Spleen (tissue), 11 donors: Measurements from ENCODE around the gene PTPRT. TPM values are rescaled to one million over a fixed set of nuclear protein-coding genes. Genes with fewer than 3 reads are reported as not detected.
A peak's percentile ranks its signal among the peaks of the same experiment; 100 is the strongest.

Source experiments
- DNase-seq: peaks from one replicate; pipeline ENCODE4 v3.0.0-alpha.2; 2020
- H3K27ac ChIP-seq, 8 donors: fragments of 200-600 bp; sonication (generic) in 7 of 8; 1 replicate in 4 of 8; 2 replicates in 4 of 8; pipeline versions ENCODE4 v1.5.0 to v1.8.0; 2016 to 2021; ENCODE audit warnings: inconsistent platforms in 4 of 8, mild to moderate bottlenecking in 4 of 8, moderate library complexity in 1 of 8
- H3K27me3 ChIP-seq, 7 donors: fragments of 200-600 bp; sonication (generic) in 6 of 7; replicated peaks in 1 of 7; 1 replicate in 4 of 7; 2 replicates in 3 of 7; pipeline versions ENCODE4 v1.5.0 to v1.8.0; 2016 to 2021; ENCODE audit warnings: inconsistent platforms in 3 of 7, mild to moderate bottlenecking in 1 of 7
- H3K36me3 ChIP-seq, 6 donors: fragments of 200-600 bp; sonication (generic) in 5 of 6; 1 replicate in 4 of 6; 2 replicates in 2 of 6; pipeline versions ENCODE4 v1.5.0 to v1.8.0; 2016 to 2021; ENCODE audit warnings: inconsistent platforms in 2 of 6
- H3K4me1 ChIP-seq, 6 donors: fragments of 200-600 bp; sonication (generic) in 5 of 6; 1 replicate in 3 of 6; 2 replicates in 3 of 6; pipeline versions ENCODE4 v1.5.0 to v1.8.0; 2016 to 2021; ENCODE audit warnings: inconsistent platforms in 3 of 6
- H3K4me3 ChIP-seq, 8 donors: fragments of 200-600 bp; sonication (generic) in 7 of 8; 1 replicate in 4 of 8; 2 replicates in 4 of 8; pipeline versions ENCODE4 v1.5.0 to v1.8.0; 2016 to 2021; ENCODE audit warnings: inconsistent platforms in 4 of 8, mild to moderate bottlenecking in 4 of 8, moderate library complexity in 2 of 8
- H3K9me3 ChIP-seq, 8 donors: fragments of 200-600 bp; sonication (generic) in 7 of 8; 1 replicate in 4 of 8; 2 replicates in 4 of 8; pipeline versions ENCODE4 v1.5.0 to v1.8.0; 2016 to 2021; ENCODE audit warnings: inconsistent platforms in 4 of 8
- POLR2A ChIP-seq, 3 donors: fragments of 450-650 bp; IDR thresholded peaks; one replicate each; pipeline ENCODE4 v1.5.1; 2017; ENCODE audit warnings: antibody characterized with exemption in 3 of 3, mild to moderate bottlenecking in 1 of 3
- POLR2AphosphoS5 ChIP-seq, 3 donors: sonication (generic); formaldehyde crosslinking; IDR thresholded peaks; one replicate each; pipeline ENCODE4 v1.5.1; 2017; ENCODE audit warnings: antibody characterized with exemption in 3 of 3
- WGBS, 5 donors: extraction: QIAGEN DNeasy Blood & Tissue Kit in 3 of 5; methylation state at CpG; one replicate each; pipeline versions ENCODE4 v1.1.5 to v1.1.7; 2013 to 2018; 5-methylcytosine and 5-hydroxymethylcytosine counted together
- intact Hi-C: fragments of 100-400 bp; cut with DNase I; formaldehyde crosslinking; loops from one replicate; pipeline ENCODE4 v1.15.0; 2023; ENCODE audit warnings: low total_unique reads
- polyA plus RNA-seq, 3 donors: library from polyadenylated mRNA; stranded (reverse); fragments of 200-250 nt; gene quantifications; one replicate each; pipeline ENCODE4 v1.2.1, GENCODE V29; 2013
- total RNA-seq, 7 donors: library from RNA; depleted of rRNA in 3 of 7; stranded (reverse); fragments of >200 nt in 3 of 7; fragmentation: NEBNext Ultra II Directional in 4 of 7; extraction: Animal tissue kit (Norgen Biotek cat#: 25700) in 4 of 7; gene quantifications; one replicate each; pipeline versions ENCODE4 v1.1.0 to v1.2.1, GENCODE V29; 2016 to 2021
- TF ChIP-seq, protein P1 (sequence below), 11 experiments: fragments of 200-600 bp in 7 of 11; fragments of 450-650 bp in 4 of 11; sonication (generic) in 4 of 11; IDR thresholded peaks in 8 of 11; conservative IDR thresholded peaks in 3 of 11; 1 replicate in 7 of 11; 2 replicates in 4 of 11; pipeline versions ENCODE4 v1.4.0 to v1.8.0; 2016 to 2021; ENCODE audit warnings: antibody characterized with exemption in 11 of 11, inconsistent platforms in 4 of 11, mild to moderate bottlenecking in 1 of 11
- donor health status: healthy with polysubstance abuse.
- donor health status: DM: no; HTN: no; CAD: no; lungs with moderate emphysema.
- donor health status: DM: no; HTN: no; CAD: no.
- donor health status: Bipolar disorder and iron deficiency.
- donor health status: healthy.
- donor health status: DM: no; HTN: no; CAD: no.
- donor health status: DM: yes; HTN: yes; CAD: no.

Gene PTPRT
- total and polyA plus RNA-seq, 10 donors = 0.02 to 4.7 (median 1.2) TPM

DNA sequence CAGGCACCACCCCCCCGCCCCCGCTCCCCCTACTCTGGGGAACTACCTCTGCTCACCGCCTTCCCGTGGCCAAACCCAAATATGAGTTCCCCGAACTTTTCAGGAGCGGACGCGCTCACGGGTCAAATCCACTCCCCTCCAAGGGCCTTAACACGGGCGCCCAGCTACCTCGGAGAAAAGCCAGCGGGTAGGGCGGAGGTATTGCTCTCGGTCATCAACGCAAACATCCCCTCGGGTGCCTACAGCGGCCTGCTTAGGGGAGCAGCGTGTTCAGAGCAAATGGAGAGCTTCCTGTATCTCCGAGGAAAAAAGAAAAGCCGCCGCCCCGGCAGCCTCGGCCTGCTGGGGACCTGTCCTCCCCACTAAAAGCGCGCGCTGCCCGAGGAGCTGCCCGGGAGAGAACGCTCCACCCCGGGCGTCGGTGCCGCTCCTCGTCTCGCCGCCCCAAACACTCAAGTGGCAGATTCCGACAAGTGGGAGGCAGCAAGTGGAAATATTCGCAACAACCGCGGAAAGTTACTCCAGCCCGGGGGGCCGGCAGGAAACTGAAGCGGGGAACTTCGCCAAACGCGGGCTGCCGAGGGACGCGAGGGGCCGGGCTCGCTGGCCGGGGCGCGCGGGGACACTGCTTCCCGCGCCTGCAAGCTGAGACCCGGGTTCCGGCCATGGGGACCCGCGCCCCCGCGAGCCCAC lies 699 bp downstream of the PTPRT start:
- peaks cover 0 to 84% (median 45%) of the 10 kb centered on the region in 7 donors for H3K27me3 ChIP-seq
- peaks cover 0 to 26% (median 13%) of the 10 kb centered on the region in 6 donors for H3K4me1 ChIP-seq
- no peaks in the 10 kb centered on the region for H3K9me3 ChIP-seq
- no peak for TF ChIP-seq POLR2A (IDR thresholded peaks at IDR 0.05)
- TF ChIP-seq POLR2AphosphoS5 (IDR thresholded peaks at IDR 0.05) = no peak
- TF ChIP-seq, protein P1, sequence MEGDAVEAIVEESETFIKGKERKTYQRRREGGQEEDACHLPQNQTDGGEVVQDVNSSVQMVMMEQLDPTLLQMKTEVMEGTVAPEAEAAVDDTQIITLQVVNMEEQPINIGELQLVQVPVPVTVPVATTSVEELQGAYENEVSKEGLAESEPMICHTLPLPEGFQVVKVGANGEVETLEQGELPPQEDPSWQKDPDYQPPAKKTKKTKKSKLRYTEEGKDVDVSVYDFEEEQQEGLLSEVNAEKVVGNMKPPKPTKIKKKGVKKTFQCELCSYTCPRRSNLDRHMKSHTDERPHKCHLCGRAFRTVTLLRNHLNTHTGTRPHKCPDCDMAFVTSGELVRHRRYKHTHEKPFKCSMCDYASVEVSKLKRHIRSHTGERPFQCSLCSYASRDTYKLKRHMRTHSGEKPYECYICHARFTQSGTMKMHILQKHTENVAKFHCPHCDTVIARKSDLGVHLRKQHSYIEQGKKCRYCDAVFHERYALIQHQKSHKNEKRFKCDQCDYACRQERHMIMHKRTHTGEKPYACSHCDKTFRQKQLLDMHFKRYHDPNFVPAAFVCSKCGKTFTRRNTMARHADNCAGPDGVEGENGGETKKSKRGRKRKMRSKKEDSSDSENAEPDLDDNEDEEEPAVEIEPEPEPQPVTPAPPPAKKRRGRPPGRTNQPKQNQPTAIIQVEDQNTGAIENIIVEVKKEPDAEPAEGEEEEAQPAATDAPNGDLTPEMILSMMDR (IDR thresholded peaks at IDR 0.05 in 8 of 11, conservative IDR thresholded peaks at IDR 0.05 in 3 of 11) = no peak
- no peak for DNase-seq
- WGBS, 5 donors = 1 to 5% (median 3%) methylated on average over 19 to 64 of the region's 64 CpGs
- H3K27ac ChIP-seq = no peak overlapping the region
- H3K4me3 ChIP-seq = peak overlapping the region in 6 of 8 donors; percentile 8 to 40 (median 26)
- intact Hi-C loops = loop anchor here (5.0 kb wide), 1 partner anchor 987 kb away; no protein-coding TSS in a partner anchor
- no peaks in the 10 kb centered on the region for H3K36me3 ChIP-seq

DNA sequence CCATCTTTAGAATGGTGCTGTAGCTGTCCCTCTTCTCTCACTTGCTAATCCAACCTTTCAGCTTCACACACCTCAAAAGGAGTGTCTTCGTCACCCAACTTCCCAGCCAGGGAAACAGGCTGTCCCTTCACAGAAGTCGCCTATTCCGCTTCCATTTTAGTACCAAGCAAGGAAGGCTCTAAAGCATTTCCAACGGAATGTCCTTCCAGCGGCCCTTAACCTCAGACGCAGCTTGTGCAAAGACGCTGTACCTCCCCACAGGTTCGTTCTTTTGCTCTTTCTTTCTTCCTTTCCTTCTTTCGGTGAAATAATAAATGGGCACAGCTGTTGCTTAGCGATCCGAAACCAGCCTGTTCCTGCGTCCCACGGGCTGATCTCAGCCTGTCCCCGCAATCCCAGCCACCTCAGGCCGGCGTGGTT lies 1.5 kb downstream of the PTPRT start:
- Histone ChIP-seq H3K4me3 (peak overlapping the region in 4 of 8 donors; percentile 16 to 40 (median 26)), H3K27ac (no peak overlapping the region), H3K9me3 (no peaks in the 10 kb centered on the region), H3K36me3 (no peaks in the 10 kb centered on the region), H3K4me1 (peaks cover 0 to 26% (median 13%) of the 10 kb centered on the region in 6 donors), H3K27me3 (peaks cover 0 to 84% (median 45%) of the 10 kb centered on the region in 7 donors)
- 4 to 8% (median 6%) methylated on average over 16 of the region's 16 CpGs for WGBS, 5 donors
- no peak for TF ChIP-seq POLR2AphosphoS5 (IDR thresholded peaks at IDR 0.05)
- TF ChIP-seq POLR2A (IDR thresholded peaks at IDR 0.05) = no peak
- TF ChIP-seq, protein P1 (IDR thresholded peaks at IDR 0.05 in 8 of 11, conservative IDR thresholded peaks at IDR 0.05 in 3 of 11) = no peak
- intact Hi-C loops = loop anchor here (5.0 kb wide), 1 partner anchor 986 kb away; no protein-coding TSS in a partner anchor
- DNase-seq = no peak

DNA sequence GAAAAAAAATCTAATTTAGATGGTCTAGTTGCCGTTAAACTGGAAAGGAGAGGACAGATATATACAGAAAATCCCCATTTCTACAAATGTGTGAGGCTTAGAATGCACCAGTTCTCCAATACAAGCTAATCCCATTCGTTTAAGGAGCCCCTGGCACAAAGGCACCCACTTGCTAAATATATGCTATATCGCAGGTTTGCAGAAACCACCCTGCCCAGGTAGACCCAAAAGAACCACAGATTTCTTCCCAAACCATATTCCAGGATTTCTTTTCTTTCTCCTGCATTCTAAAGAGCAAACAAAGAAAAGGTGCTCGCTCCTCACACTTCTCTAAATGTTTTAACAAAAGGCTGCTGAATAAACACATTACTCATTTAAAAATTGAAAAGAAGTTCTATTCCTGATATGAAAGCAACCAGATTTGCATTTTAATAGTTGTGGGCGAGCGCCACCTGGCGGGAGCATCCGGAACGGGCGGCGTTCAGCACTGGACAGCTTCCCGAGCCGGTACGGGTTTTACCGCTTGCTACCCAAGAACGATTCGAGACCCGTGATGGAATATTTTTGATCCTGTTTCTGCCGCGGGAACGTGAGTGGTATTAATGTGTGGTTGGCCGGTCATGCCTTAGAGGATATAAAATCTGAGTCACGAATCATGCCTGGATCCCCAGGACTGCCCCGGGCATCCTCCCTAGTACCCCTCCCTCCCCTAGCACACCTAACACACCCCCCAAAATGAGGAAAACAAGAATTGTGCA lies 2.1 kb downstream of the PTPRT start:
- Histone ChIP-seq H3K4me1 (peaks cover 0 to 26% (median 13%) of the 10 kb centered on the region in 6 donors), H3K36me3 (no peaks in the 10 kb centered on the region), H3K4me3 (peak overlapping the region in 2 of 8 donors; percentile 16 to 40), H3K9me3 (no peaks in the 10 kb centered on the region), H3K27ac (no peak overlapping the region), H3K27me3 (peaks cover 0 to 78% (median 45%) of the 10 kb centered on the region in 7 donors)
- DNase-seq = peak; percentile 85
- TF ChIP-seq, protein P1 (IDR thresholded peaks at IDR 0.05 in 8 of 11, conservative IDR thresholded peaks at IDR 0.05 in 3 of 11) = peak; percentile 48 to 92 (median 89)
- TF ChIP-seq POLR2AphosphoS5 (IDR thresholded peaks at IDR 0.05) = peak in 1 of 3 donors; percentile 14
- TF ChIP-seq POLR2A (IDR thresholded peaks at IDR 0.05) = no peak
- 6 to 8% (median 7%) methylated on average over 24 of the region's 24 CpGs for WGBS, 5 donors
- intact Hi-C loops = loop anchor here (5.0 kb wide), 1 partner anchor 985 kb away; no protein-coding TSS in a partner anchor
